ENCODE measurements around the gene AMOTL2. TPM values are rescaled to one million over a fixed set of nuclear protein-coding genes. Genes with fewer than 3 reads are reported as not detected.

AMOTL2 gene
- total RNA-seq, 1 experiment from 2014 or later: 76.9 TPM

DNA sequence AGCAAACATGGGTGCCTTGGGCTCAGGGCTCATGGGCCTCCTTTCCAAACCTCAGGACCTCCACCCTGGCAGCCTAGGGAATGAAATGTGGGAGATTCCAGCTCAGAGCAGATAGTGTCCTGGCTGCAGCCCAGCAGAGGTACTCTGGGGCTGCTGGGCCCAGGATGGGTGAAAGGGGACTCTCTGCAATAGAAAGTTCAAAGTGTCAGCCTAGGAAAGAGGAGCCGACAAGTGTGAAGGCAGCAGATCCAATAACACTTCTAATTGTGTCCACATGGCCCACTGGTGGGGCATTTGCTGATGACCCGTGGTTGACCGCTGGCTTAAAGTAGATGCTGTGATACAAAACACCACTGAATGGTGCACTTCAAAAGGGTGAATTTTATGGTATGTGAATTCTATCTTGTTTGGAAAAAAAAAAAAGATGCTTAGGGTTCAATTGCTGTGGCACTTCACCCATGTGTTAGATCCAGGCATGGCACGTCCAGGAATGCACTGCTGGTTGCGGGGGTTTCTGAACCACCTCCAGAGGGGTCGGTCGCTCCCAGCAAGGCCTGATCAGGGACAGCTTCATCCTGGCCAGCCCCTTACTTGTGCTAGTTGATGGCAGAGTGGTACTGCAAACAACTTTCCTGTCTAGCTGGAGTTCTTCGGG, 20.9 kb downstream of the AMOTL2 start:
- Mint-ChIP-seq H3K36me3 (peaks cover 37% of the 10 kb centered on the region), H3K4me1 (peaks cover 31% of the 10 kb centered on the region), H3K27ac (0 out of 2 replicates have a peak overlapping the region, but pooled peaks have one; percentile 5), H3K9me3 (no peaks in the 10 kb centered on the region), H3K27me3 (ENCODE audit: low read depth) (no peaks in the 10 kb centered on the region), H3K4me3 (no peak overlapping the region)
- TF ChIP-seq, protein P1, sequence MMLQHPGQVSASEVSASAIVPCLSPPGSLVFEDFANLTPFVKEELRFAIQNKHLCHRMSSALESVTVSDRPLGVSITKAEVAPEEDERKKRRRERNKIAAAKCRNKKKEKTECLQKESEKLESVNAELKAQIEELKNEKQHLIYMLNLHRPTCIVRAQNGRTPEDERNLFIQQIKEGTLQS (CRISPR knock-in tag; conservative IDR thresholded peaks at IDR 0.05): no peak
- TF ChIP-seq NR2C2 (CRISPR knock-in tag; IDR thresholded peaks at IDR 0.05) (no peak), ZNF121 (CRISPR knock-in tag; IDR thresholded peaks at IDR 0.05) (no peak), TP53 (CRISPR knock-in tag; IDR thresholded peaks at IDR 0.05) (no peak), ELF4 (CRISPR knock-in tag; IDR thresholded peaks at IDR 0.05; ENCODE audit: low read depth) (no peak), PRRX2 (CRISPR knock-in tag; IDR thresholded peaks at IDR 0.05) (no peak), HMGA2 (CRISPR knock-in tag; IDR thresholded peaks at IDR 0.05) (no peak), NFE2L1 (CRISPR knock-in tag; IDR thresholded peaks at IDR 0.05) (no peak), E2F5 (CRISPR knock-in tag; IDR thresholded peaks at IDR 0.05) (no peak), KAT7 (CRISPR knock-in tag; IDR thresholded peaks at IDR 0.05; ENCODE audit: borderline replicate concordance) (no peak), FOXP1 (CRISPR knock-in tag; IDR thresholded peaks at IDR 0.05; ENCODE audit: borderline replicate concordance) (no peak), AFF4 (CRISPR knock-in tag; IDR thresholded peaks at IDR 0.05; ENCODE audit: borderline replicate concordance) (no peak), IRF2 (CRISPR knock-in tag; IDR thresholded peaks at IDR 0.05; ENCODE audit: borderline replicate concordance, low read depth) (no peak), ZNF232 (CRISPR knock-in tag; IDR thresholded peaks at IDR 0.05) (no peak), E2F1 (CRISPR knock-in tag; IDR thresholded peaks at IDR 0.05) (no peak), CREM (CRISPR knock-in tag; IDR thresholded peaks at IDR 0.05) (no peak)
- TF ChIP-seq, protein P2, sequence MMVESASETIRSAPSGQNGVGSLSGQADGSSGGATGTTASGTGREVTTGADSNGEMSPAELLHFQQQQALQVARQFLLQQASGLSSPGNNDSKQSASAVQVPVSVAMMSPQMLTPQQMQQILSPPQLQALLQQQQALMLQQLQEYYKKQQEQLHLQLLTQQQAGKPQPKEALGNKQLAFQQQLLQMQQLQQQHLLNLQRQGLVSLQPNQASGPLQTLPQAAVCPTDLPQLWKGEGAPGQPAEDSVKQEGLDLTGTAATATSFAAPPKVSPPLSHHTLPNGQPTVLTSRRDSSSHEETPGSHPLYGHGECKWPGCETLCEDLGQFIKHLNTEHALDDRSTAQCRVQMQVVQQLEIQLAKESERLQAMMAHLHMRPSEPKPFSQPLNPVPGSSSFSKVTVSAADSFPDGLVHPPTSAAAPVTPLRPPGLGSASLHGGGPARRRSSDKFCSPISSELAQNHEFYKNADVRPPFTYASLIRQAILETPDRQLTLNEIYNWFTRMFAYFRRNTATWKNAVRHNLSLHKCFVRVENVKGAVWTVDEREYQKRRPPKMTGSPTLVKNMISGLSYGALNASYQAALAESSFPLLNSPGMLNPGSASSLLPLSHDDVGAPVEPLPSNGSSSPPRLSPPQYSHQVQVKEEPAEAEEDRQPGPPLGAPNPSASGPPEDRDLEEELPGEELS (CRISPR knock-in tag; IDR thresholded peaks at IDR 0.05): no peak
- TF ChIP-seq, protein P3, sequence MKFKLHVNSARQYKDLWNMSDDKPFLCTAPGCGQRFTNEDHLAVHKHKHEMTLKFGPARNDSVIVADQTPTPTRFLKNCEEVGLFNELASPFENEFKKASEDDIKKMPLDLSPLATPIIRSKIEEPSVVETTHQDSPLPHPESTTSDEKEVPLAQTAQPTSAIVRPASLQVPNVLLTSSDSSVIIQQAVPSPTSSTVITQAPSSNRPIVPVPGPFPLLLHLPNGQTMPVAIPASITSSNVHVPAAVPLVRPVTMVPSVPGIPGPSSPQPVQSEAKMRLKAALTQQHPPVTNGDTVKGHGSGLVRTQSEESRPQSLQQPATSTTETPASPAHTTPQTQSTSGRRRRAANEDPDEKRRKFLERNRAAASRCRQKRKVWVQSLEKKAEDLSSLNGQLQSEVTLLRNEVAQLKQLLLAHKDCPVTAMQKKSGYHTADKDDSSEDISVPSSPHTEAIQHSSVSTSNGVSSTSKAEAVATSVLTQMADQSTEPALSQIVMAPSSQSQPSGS (CRISPR knock-in tag; IDR thresholded peaks at IDR 0.05; ENCODE audit: borderline replicate concordance, low read depth): no peak
- TF ChIP-seq, protein P4, sequence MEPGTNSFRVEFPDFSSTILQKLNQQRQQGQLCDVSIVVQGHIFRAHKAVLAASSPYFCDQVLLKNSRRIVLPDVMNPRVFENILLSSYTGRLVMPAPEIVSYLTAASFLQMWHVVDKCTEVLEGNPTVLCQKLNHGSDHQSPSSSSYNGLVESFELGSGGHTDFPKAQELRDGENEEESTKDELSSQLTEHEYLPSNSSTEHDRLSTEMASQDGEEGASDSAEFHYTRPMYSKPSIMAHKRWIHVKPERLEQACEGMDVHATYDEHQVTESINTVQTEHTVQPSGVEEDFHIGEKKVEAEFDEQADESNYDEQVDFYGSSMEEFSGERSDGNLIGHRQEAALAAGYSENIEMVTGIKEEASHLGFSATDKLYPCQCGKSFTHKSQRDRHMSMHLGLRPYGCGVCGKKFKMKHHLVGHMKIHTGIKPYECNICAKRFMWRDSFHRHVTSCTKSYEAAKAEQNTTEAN (CRISPR knock-in tag; IDR thresholded peaks at IDR 0.05): no peak
- ChIA-PET CTCF (interaction anchor here (0.9 to 1.7 kb wide), 4 partner anchors 11 to 40 kb away, joined by 3 to 8 read pairs (median 5); no protein-coding TSS in a partner anchor), POLR2A (interaction anchor here (1.2 to 2.0 kb wide), 2 partner anchors 10 to 20 kb away, joined by 3 to 13 read pairs; no protein-coding TSS in a partner anchor)
- DNase-seq (ENCODE audit: low spot score) (no peak), ATAC-seq (no peak)

Measured in WTC11 (cell line).